Kasumi-1 (cell line): Measurements from ENCODE around the gene EAF1.
"Not testable (repeated sequence)": the region's sequence is repeated elsewhere in the genome, so short reads cannot be mapped to it uniquely, and the experiment has no call there.

Experiments used
- DNase-seq, 2 experiments: peaks; one replicate each; lab custom pipeline; 2025; lab: John Stamatoyannopoulos, UW

EAF1 gene

DNA sequence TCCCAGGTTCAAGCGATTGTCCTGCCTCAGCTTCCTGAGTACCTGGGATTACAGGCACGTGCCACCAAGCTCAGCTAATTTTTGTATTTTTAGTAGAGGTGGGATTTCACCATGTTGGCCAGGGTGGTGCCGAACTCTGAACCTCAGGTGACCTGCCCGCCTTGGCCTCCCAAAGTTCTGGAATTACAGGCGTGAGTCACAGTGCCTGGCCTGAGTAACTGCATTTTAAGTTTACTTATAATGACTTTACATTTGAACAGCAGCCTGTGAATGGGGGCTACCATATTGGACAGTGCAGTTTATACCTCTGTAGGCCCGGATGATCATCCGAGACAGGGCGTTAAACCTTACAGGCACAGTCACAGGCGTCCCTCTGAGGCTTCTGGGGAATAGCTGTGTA is 24.8 kb downstream of the EAF1 start:
- no peak for DNase-seq

DNA sequence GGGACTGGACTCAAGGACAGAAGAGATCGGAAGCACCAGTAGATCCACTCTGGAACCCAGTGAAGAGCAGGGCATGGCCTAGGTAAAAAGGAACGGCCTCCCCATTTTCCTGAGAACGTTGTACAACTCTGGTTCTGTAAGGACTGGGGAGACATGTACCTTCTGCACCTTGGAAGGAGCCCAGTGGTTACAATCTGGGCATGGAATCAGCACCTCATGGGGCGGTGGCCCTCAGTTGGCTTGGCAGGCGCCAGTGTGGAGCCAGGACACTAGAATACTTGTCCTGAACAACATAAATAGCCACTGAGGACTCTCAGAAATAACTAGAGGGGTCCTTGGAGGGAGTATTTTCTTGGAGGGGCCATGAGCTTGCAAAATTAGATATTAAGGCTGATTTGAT is 25.6 kb downstream of the EAF1 start:
- DNase-seq, result no peak

- DNase-seq, result no peak
Measured at GRCh38 chr3:15453501-15453900, 26.1 kb downstream of the EAF1 start.

DNA sequence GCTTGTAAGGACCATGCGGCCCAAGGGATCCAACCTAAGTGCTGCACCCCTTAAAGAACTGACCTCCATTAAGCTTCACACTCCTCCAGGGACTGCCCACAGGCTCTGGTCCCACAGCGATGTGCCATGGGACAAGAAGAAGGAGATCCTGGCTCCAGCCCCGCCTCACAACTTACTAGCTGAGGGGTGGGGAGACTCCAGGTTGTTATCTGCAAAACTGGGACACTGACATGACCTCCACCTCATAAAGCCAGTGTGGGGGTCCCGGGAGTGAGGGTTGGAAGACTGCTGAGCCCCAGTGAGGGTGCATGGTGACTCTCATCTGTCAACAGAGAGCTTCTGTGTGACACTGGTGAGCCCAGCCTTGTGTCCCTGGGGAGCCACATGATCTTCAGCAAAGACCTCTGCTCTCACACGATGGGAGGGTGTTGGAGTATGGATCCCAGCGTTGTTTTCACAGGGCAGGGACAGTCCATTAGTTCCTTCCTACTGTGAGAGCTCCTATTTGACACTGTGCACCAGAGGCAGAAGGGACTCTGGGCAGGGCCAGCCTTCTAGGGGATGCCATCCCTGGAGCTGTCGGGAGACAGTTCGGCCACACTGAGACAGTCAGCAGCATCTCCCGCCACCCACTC is 26.7 kb downstream of the EAF1 start:
- no peak for DNase-seq

GRCh38 chr3:15454965-15455364 is 27.6 kb downstream of the EAF1 start:
- no peak for DNase-seq

GRCh38 chr3:15455756-15456155 is 28.4 kb downstream of the EAF1 start:
- no peak for DNase-seq

DNA sequence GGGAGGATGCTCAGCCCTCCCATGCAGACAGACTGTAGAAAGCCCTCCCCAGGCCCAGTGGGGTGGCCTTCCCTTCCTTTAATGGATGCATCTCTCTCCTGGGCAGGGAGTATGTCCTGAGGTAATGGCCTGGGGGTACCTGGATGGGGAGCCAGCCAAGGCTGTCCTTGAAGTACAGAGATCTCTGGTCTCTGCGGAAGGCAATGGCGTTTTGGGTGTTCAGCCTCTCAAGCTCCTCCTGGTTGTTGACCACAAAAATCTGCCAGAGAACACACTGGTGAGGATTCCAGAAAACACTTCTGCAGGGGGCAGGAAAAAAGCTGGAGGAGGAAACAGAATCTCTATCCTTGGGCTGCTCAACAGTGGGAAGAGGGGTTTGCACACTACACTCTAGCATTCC is 28.9 kb downstream of the EAF1 start:
- DNase-seq, result no peak

DNA sequence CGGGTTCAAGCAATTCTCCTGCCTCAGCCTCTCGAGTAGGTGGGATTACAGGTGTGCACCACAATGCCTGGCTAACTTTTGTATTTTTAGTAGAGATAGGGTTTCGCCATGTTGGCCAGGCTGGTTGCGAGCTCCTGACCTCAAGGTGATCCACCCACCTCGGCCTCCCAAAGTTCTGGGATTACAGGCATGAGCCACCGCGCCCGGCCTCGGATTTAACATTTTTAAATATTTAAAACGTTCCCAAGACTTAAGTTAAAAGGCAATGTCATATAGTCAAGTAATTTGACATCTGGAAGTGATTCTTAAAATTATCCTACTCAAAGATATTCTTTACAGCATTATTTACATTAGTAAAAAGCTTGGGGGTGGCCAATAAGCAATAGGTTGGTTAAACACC is 29.5 kb downstream of the EAF1 start:
- not testable (repeated sequence) for DNase-seq

GRCh38 chr3:15458212-15458780 is 30.9 kb downstream of the EAF1 start:
- DNase-seq, result peak; percentile 8 to 17

GRCh38 chr3:15460891-15461531 is 33.6 kb downstream of the EAF1 start:
- DNase-seq, result peak; percentile 62 to 73

DNA sequence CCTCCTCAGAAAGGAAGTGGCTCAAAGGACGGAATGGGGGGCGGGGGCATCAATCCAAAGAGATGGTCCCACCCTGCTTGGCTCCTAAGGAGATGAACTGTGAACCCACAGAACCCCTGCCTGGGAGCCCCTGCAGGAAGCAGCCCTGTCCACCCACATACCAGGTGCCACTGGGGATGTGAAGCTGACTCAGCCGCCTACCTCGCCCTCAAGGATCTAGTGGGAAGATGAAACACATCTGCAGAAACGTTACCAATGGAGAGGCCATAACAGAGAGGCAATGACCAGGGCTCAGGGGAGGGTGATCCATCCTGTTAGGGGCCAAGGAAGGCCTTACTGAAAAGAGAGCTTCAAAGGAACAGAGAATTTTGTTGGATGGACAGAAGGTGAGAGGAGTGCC is 35.1 kb downstream of the EAF1 start:
- DNase-seq, result no peak

DNA sequence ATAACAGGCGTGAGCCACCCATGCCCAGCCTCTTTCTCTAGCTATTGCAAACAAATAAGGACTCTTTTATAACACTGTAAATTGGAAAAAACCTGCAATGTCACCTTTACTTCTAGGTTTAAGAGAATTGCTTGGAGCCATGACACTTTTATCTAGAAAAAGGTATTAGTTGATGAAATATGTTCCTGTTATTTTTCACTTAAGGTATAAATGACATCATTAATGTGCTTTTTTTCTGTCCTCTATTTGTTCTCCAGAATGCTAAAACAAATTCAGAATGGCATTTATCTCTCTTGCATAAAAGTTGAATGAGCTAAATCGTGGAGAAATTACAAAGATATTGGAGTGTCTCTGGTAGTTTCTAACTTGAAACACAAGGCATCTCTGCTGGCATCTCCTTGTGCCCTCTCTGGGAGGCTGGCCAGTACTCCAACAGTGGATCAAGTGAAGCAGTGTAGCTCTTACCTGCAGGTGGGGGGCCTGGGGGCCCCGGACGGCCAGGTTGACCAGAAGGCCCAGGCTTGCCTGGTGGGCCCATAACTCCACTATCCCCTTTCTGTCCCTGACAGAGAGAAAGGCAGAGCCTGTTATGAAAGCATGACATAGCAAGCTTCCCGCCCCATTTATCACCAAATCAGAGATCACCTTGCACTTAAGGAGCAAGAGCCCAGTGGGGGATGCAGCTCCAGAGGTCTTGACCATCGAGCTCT is 38.6 kb downstream of the EAF1 start:
- no peak for DNase-seq

DNA sequence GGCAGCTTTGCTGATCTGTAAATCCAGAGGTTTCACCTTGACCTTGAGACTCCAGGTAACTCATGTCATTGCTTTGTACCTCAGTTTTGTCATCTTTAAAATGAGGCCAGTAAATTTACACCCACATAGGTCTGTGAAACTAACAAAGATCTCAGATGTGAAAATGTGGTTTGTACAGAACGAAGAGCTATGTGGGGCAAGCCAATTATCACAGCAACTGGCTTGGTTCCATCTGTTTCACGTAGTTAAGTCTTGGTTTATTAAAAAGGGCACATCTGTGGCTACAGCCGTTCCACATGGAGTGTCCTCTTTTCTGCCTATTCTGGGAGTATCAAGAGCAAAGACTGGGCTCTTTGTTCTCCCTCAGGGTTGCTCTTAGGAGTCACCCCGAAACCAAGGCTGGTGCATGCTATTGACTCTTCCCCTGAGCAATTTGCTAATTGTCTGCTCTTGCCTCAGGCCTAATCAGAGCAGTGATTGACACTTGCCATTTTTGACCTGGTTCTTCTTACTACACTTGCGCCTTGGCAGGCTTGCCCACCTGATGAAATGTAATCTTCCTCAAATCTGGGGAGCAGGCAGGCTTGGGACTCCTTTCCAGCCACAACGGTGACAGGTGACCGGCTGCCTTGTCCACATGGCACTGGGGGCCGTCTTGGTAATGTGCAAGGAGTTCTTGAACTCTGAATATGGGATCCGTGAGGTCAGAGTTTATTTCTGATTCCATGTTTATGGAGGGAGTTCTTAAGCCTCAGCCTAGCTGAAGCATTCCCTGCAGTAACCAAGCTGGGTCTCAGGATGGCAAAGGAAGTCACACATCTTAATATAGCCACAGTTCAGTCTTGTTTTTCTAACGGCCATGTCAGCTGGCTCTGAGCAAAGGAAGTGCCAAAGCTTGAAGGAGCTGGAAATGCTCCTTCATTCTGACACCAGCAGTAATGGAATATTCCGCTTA is 40.1 kb downstream of the EAF1 start:
- no peak for DNase-seq

GRCh38 chr3:15470261-15470660 is 42.9 kb downstream of the EAF1 start:
- DNase-seq, result no peak

DNA sequence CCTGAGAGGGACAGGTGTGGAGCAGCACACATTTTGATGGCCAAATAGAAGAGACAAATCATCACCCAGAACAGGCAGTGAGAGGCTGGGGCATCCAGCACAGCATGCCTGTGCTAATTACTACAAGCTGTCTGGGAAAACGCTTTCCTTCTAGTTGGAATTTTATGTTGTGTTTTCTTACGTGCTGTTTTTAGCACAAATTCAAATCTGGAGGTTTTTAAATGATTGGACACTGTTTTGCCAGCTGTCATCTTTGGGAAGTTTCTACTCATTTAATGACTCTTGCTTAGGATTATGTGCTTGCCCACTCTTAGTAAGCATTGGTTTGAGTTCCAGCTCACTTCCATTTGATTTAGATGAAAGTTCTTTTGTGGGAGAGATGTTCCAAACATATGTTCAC is 43.5 kb downstream of the EAF1 start:
- DNase-seq, result no peak

DNA sequence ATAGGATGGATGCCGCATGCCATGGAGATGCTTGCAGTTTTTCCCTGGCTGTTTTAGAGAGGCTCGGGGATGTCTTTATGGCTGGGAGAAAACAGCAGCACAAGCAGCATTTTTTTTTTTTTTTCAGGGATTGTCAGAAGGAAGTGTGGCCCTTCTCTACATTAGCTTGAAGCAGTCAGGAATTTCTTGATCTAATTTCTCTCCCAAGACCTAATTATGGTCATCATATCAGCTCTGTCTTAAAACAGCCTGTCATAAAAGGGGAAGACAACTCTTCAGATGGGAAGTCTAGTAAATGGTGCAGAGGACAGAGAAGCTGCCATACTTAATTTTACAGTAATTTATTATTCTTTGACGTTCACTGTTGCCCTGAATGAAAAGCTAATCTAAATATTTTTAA is 44.5 kb downstream of the EAF1 start:
- DNase-seq, result no peak

GRCh38 chr3:15475161-15475560 is 47.8 kb downstream of the EAF1 start:
- no peak for DNase-seq

DNA sequence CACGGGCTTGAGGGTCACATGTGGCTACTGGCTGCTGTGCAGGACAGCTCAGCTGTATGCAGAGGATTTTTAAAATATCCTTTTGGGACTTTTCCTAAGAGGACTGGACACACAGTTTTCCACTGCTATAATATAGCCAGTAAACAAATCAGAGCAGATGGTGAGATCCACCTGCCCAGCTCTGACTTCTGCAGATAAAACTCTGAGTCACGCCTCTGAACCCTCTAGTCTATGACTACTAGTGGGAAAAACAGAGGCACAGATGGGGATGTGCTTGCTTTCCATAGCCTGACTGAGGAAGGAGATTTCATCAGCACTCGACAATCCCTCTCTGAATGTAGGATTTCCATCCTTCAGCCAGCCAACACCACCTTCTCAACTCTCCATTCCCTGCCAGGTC is 49.0 kb downstream of the EAF1 start:
- no peak for DNase-seq

DNA sequence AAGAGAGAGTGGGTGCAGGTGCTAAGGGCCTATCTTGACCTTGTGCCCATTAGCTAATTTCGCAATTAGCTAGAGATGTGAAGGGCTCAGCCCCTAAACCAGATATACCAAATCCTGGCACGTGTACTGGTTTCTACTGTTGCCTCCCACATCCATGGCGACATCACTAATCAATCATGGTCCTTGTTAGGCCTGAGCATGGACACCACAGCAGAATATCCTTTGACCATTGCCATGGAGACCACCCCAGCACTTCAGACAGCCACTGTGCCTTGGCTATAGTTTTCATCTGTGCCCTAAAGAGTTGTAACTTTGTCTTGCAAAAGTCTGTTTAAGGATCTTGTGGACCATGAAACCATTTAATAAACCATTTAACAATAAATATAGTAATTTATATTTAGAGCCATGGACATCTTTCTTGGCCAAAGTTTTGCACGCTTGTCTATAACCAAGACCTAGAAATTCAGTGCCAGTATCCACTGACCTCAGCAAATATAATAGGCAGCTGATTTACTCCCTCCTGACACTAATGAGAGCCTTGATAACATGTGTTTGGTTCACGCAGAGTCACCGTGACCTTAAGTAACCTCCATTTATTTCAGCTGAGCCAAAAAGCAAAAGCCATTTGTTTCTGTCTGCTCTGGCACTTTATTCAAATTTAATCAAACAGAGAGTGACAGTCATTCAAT is 50.7 kb downstream of the EAF1 start:
- DNase-seq, result no peak

- no peak for DNase-seq
Measured at GRCh38 chr3:15478640-15478979, 51.2 kb downstream of the EAF1 start.

DNA sequence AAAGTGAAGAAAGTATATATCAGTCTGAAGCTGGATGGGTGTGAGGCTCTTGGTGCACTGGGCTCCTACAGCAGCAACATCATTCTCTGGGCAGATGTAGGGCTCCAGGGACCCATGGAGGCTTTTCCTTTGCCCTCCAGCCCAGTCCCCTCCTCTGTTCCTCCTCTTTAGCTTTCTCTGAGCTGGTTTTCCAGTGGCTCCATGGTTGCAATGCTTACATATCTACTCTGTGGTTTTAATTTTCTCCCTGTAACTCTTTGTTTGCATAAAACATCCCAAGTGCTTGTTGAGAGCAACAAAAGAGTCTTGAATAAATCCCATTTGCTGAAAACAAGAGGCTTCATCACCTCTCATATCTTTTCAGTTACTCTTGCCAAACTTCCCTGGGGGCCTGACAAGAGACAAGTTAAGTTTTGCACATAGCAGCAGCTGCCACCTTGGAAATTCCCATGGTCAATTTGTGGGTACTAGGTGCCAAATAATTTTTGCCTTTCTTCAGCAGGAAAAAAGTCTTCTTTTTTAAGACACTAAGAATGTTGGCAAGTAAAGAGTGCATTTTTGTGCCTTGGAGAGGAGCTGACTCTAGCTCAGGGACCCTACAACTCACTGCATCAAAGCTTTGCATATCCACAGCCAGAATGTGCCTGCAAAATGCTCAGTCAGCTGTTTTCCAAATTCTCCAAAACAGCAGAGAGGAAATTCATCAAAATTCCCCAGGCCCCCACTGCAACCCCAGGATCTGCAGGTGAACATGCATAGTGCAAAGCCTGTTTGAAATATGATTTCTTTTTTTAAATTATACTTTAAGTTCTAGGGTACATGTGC is 52.2 kb downstream of the EAF1 start:
- DNase-seq, result no peak
